ENCODE data around the gene TFPI2. TPM values are rescaled to one million over a fixed set of nuclear protein-coding genes. Genes with fewer than 3 reads are reported as not detected.

Gene TFPI2
- total RNA-seq, 4 donors from 2014 or later, result 0.67 to 1.9 (median 0.95) TPM; not detected in 1

- H3K4me1 ChIP-seq, result no peaks in the 10 kb centered on the region
- H3K4me3 ChIP-seq, result no peak overlapping the region
- intact Hi-C loops (cut with DNase I), result no loop called here
- TF ChIP-seq POLR2A (IDR thresholded peaks at IDR 0.05), result no peak
- no peak for TF ChIP-seq CTCF (IDR thresholded peaks at IDR 0.05)
- H3K27me3 ChIP-seq, result no peaks in the 10 kb centered on the region
- WGBS, 2 donors, result 84 to 88% methylated on average over 3 of the region's 3 CpGs
- no peak overlapping the region for H3K27ac ChIP-seq
- no peaks in the 10 kb centered on the region for H3K36me3 ChIP-seq
- no peak for DNase-seq
- no peaks in the 10 kb centered on the region for H3K9me3 ChIP-seq
Measured at GRCh38 chr7:93837245-93837644, 53.3 kb downstream of the TFPI2 start.

- Histone ChIP-seq H3K27me3 (no peaks in the 10 kb centered on the region), H3K36me3 (no peaks in the 10 kb centered on the region), H3K4me1 (no peaks in the 10 kb centered on the region), H3K27ac (no peak overlapping the region), H3K4me3 (no peak overlapping the region), H3K9me3 (no peaks in the 10 kb centered on the region)
- TF ChIP-seq POLR2A (IDR thresholded peaks at IDR 0.05) (no peak), CTCF (IDR thresholded peaks at IDR 0.05) (no peak)
- 26 to 30% methylated on average over 4 of the region's 4 CpGs for WGBS, 2 donors
- intact Hi-C loops (cut with DNase I), result no loop called here
- DNase-seq, result no peak
Measured at GRCh38 chr7:93836116-93836515, 54.4 kb downstream of the TFPI2 start.

DNA sequence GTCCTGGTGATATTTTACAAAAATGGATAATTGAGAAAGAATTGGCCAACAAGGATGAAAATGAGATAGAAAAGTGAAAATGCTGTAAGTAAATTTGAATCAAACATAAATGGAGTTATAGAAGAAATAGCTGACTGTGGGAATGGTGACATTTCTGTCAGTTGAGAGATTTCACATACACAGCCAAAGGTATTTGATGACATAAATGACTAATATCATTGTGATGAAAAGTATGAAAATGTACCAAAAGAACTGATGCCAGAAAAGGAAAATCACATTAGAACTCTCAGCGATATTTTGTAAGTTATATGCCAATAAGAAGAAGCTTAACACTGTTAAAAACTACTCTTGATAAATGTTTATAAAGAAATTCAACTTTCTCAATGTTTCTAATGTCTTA lies 54.9 kb downstream of the TFPI2 start:
- Histone ChIP-seq H3K27me3 (no peaks in the 10 kb centered on the region), H3K4me1 (no peaks in the 10 kb centered on the region), H3K9me3 (no peaks in the 10 kb centered on the region), H3K4me3 (no peak overlapping the region), H3K36me3 (no peaks in the 10 kb centered on the region), H3K27ac (no peak overlapping the region)
- 66 to 76% methylated on average over 1 of the region's 1 CpG for WGBS, 2 donors
- no peak for DNase-seq
- intact Hi-C loops (cut with DNase I), result no loop called here
- TF ChIP-seq CTCF (IDR thresholded peaks at IDR 0.05), result no peak
- TF ChIP-seq POLR2A (IDR thresholded peaks at IDR 0.05), result no peak

Small RNA genes within 50 kb of the gene (small RNA-seq; reads per million reads assigned to genes)
- gene AC002076.2, result 0 reads per million in 4 donors

Other genes with a start within 250 kb of the TFPI2 start
- gene GNGT1, start 15.8 kb upstream of the TFPI2 start, total RNA-seq, result not detected
- gene GNG11, start 31.0 kb upstream of the TFPI2 start, total RNA-seq, result 10 to 100 TPM in 1 of 4 donors, 1 to 10 TPM in 2, under 1 TPM in 1; 0.61 to 13.9 (median 4.1) TPM
- 10 to 100 TPM in 3 of 4 donors, 1 to 10 TPM in 1; 9.0 to 17.7 (median 15.7) TPM for gene BET1, start 113.6 kb upstream of the TFPI2 start, total RNA-seq

Measured in esophagus squamous epithelium (tissue), 5 donors.